CD4-positive, alpha-beta T cell treated with Interleukin-15 for 4 hours (primary cell): ENCODE results near the gene DAB1.

Source experiments
- DNase-seq: peaks from one replicate; pipeline ENCODE4 v3.0.0-alpha.2; 2020; ENCODE audit warnings: low spot score

DAB1 gene

GRCh38 chr1:57019236-57019839 lies 404.5 kb downstream of the DAB1 start:
- no peak for DNase-seq

GRCh38 chr1:57018119-57018518 lies 405.7 kb downstream of the DAB1 start:
- DNase-seq: no peak

DNA sequence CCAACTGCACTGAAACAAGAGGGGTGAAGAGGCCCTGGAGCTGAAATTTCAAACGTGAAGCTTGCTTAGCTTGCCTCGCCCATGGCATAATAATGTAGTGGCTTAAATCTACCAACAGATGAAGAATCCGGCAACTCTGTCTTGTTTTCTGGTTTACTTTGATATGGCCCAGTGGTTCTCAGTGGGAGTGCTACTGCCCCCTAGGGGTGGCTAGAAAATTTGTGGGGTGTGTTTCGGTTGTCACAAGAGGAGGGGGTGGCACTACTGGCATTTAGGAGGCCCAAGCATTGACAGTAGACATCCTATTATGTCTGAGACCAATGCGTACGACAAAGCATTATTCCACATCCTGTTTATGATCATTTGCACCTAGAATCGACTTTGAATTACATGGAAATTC lies 406.1 kb downstream of the DAB1 start:
- no peak for DNase-seq

GRCh38 chr1:57017200-57017599 lies 406.7 kb downstream of the DAB1 start:
- DNase-seq: no peak

DNA sequence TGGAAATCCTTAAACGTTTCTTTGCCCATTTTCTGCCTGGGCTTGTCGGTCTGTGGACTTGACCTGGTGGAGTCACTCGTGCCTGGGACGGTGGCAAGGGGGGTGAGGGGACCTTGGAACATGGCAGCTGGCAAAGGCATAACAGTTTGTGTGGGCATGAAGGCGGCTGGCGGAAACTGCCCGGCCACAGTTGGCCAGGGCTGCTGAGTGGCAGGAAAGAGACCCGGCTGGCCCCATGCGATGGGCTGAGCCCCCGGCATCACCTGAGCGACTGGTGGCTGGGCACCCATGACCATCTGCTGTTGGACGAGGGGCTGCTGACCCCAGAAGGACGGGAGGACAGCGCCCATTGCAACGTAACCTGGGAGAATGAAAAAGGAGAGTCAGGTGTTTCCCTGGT lies 408.8 kb downstream of the DAB1 start:
- DNase-seq: no peak

DNA sequence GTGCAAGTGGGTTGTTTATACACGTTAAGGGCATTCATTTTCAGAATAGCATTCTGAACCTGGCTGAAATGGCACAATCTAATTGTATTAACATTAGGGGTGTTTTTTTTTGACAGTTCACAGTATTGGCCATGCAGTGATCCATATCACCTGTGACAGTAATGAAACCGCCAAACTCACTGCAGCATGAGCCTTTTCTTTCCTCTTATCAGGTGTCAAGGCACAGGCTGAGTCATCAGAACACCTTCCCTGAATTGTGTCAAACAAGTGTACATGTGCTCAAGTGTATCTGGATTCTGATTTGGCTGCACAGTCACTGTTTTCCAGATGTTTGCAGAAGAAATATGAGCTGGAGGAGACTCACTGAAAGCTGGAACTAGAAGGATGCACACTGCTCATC lies 410.3 kb downstream of the DAB1 start:
- no peak for DNase-seq

DNA sequence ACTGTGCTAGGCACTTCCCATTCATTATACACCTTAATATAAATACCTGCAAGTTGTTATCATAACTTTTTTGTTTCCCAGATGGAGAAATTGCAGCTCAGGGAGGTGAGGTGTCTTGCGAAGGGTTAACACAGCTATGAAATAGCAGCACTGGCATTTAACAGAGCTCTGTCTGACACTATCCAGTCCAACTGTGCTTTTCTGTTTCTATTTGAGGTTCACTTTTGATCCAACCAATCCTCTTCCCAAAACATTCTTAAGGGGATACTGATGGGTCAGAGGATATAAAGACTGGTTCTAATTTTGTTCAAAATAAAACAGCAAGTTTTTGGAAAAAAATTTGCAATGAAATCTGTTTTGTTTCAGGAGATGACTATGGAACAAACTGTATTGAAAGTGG lies 411.5 kb downstream of the DAB1 start:
- DNase-seq: no peak

DNA sequence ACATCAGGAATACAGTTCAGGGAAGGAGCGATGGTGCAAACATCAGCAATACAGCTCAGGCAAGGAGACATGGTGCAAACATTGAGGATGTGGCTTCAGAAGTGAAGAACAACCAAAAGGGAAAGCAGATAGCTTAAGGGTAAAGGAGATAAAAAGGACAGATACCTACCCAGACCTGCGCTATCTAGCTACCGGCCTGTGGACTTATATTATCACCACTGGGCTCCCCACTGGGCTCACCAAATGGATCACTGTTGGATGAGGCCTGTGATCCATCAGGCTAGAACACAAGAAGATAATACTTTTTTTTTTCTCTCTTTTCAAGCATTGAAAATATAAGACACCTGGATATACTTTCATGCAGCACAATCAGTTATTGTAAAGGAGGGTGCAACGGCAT lies 413.3 kb downstream of the DAB1 start:
- no peak for DNase-seq

GRCh38 chr1:57007948-57008347 lies 415.9 kb downstream of the DAB1 start:
- no peak for DNase-seq

DNA sequence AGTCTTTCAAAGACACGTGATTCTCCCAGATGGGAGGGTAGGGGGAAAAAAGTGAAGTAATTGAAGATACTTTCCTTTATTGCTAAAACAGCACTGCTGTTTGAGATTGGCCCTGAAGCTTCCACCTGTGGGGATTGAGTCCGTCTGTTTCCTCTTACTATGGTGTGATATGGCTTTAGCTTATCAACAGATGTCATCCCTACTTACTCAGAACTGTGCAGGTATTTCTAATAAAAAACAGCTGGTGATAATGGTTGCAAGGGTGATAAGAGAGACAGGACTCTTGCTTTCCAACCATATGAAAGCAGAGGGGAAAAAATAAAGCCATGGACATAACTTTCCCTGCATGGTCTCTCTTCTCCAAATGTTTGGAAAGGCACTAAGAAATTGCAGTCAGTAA lies 416.4 kb downstream of the DAB1 start:
- DNase-seq: no peak

DNA sequence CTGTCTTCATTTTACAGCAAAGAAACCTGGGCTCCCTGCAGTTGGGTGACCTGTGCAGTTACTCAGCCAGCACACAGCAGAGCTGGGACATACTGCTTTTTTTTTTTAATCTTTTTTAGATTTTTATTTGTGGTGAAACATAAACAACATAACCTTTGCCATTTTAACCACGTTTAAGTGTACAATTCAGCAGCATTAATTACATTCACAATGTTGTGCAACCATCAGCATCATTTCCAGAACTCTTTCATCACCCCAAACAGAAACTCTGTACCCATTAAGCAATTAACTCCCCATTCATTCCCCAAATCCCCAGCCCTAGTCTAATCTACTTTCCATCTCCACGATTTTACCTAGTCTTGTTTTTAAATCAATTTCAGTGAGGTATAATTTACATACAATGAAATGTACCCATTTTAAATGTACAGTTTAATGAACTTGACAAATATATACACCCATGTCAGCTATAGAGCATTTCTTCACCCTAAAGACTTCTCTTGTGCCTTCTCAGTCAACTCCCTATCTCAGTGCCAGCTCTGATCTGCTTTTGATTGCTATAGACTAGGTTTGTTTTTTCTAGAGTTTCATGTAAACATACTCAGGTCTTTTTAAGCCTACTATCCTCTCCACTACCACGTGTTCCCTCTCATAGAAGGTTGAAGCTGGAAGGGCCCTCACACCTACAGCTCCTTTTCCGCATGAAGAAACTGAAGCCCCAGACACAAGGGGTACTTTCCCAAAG lies 420.3 kb downstream of the DAB1 start:
- DNase-seq: no peak

DNA sequence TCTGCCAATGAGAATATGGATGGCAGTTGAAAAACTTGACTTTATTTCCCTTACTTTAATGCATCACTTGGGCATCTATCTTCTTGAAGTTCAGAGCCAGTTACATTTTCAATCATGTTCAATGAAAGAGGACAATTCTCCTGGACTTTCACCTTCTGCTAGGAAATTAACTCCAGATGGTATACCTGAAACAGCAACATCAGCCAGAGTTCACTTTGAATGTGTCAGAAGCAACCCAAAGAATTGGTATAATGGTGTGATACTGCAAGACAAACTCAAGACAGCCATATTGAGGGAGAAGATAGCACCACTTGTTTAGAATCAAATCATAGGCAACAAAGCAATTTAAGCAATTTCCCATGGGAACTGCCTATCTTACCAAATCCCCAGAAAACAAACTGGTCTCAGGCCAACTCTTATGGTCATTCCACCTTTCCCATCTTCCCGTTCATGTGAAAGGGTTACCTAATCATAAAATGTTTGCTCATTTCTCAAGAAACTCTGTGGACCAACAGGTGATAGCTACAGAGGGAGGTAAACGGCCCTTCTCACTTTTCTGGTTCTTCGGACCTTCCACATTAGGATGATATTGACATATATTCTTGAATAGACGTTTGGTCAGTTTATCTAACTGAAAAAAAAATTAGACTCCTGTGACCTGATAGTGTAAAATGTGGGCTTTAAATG lies 428.3 kb downstream of the DAB1 start:
- DNase-seq: no peak

- DNase-seq: no peak
Observed at GRCh38 chr1:56993475-56993874, 430.4 kb downstream of the DAB1 start.

DNA sequence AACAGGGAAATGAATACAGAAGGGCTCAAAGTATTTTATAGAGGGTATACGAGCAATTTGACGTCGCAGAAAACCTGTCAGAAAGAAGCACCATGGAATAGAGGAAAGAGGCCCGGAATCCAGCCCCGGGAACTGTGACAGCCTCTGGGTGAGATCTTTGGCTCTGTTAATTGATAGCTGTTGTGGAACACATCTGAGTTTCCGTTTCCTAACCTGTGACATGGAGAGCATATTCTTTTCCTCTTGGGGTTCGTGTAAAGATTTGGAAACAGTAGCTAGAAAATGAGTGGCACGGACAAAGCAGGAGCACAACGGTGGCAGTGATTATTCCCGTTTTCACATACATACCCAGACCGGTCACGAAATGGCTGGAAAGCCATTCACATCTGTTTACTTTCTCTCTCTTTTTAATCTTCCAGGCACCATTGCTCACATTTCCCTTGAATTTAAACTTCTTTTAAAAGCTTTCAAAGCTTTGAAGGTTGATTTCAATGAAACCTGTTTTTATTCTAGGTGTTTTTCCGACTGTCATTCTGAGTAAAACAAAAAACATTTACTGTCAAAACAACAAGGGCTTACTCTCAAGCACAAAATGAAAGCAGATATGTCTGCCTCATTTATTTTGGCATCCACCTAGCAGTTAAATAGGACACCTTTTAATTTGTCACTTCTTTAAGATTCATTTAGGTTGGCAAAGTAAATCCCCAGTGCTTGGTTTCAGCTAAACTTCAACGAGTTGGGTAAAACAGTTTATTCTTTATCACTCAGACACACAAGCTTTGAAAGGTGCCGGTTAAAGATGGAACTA lies 431.3 kb downstream of the DAB1 start:
- no peak for DNase-seq

- DNase-seq: no peak
Observed at GRCh38 chr1:56991576-56991975, 432.3 kb downstream of the DAB1 start.

DNA sequence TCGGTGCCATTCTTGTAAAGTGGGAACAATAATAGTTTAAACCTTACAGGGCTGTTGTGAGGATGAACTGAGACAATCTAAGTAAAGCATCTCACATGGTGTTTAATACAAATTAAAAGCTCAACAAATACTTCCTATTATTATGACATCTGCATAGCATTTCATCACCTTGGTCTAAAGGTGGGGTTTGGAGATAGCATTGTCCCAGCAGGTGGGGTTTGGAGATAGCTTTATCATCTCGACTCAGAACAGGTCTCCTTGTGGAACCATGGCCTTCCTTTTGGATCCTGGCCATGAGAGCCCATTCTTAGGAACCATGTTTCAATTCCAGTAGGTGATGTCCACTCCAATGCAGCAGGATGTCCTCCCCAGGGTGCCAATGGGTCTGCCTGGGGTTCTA lies 437.5 kb downstream of the DAB1 start:
- no peak for DNase-seq

DNA sequence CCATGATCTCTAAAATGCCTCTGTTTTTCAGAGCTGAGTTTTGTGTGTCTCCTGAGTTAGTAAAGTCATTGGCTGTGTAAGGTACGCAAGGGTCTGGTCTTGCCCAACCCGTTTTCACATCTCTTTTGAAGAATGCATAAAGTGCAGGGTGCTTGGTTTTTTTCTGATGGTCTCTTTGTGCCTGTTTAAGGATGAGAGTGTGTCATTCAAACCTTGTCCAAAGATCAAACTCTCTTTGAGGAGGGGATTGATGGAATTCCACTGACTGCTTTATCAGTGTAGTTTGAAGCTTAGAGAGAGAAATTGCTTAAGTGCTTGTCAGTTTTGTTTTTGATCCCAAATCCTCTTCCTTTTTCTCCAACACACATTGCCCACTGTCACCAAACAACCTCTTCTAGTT lies 438.0 kb downstream of the DAB1 start:
- no peak for DNase-seq

DNA sequence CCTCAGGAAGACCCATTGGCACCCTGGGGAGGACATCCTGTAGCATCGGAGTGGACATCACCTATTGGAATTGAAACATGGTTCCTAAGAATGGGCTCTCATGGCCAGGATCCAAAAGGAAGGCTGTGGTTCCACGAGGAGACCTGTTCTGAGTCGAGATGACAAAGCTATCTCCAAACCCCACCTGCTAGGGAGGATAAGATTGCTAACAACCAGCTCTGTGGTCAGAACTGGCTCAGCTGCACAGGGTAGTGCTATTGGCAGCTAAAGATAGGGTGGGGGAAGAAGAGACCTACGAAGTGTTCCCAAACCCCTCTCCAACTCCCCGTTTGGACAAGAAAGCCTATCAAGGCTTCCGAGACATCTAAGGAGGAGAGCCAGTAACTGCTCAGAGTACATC lies 440.4 kb downstream of the DAB1 start:
- DNase-seq: no peak

DNA sequence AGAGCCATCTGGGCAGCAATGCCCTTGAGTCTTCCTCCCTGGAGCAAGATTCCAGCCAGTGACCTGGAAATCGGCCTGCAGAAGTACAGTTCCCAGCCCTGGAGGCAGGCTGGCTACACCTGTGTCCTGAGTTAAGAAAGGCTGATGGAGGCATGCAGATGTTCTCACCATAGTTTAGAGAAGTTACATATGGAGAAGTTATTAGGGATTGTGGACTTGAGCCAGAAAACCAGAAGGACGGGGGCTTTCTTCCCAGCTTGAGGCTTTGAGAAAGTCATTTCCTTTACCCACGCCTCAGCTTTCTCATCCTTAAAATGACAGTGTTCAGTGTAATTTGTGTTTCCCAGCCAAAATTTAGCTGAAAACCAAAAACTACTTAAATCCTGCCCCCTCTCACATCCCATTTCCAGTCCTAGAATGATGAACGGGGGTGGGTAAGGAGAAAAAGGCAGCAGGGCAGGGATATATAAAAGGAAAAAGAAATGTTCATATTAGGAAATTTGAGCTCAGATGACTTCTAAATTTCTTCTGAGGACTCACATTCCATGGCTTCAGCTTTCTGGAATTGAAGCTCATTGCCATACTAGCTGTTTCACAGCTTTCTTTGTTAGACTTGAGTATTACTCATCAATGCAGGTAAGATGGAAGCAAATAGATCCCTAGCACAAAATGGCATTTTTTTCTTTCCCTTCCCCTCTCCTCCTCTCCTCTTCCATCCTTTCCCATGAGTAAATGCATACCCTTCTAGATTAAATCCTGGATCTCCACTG lies 443.7 kb downstream of the DAB1 start:
- DNase-seq: no peak

GRCh38 chr1:56978819-56979218 lies 445.0 kb downstream of the DAB1 start:
- DNase-seq: no peak

DNA sequence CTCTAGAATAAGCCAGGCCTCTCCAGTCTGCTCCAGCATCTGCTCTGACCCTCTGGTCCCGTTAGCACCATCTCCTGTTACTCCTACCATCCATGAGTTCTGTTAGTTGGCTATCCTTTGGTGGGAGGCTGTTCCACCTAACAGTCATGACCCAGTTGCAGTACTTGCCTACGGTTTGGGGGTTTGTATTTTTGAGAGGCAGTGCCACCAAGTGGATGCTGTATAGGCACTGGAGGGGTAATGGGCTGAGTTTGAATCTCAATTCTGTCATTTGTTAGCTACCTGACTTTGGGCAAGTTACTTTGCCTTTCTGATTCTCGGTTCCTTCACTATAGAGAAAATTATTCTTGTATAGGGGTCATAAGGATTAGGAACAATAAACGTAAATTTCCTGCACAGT lies 445.9 kb downstream of the DAB1 start:
- no peak for DNase-seq

- DNase-seq: no peak
Observed at GRCh38 chr1:56975446-56975845, 448.4 kb downstream of the DAB1 start.
